Measurements from ENCODE around the gene TUBA8. TPM values are rescaled to one million over a fixed set of nuclear protein-coding genes. Genes with fewer than 3 reads are reported as not detected.

Gene TUBA8
- total and polyA plus RNA-seq, 2 experiments from 2014 or later: 1.1 to 1.4 TPM

DNA sequence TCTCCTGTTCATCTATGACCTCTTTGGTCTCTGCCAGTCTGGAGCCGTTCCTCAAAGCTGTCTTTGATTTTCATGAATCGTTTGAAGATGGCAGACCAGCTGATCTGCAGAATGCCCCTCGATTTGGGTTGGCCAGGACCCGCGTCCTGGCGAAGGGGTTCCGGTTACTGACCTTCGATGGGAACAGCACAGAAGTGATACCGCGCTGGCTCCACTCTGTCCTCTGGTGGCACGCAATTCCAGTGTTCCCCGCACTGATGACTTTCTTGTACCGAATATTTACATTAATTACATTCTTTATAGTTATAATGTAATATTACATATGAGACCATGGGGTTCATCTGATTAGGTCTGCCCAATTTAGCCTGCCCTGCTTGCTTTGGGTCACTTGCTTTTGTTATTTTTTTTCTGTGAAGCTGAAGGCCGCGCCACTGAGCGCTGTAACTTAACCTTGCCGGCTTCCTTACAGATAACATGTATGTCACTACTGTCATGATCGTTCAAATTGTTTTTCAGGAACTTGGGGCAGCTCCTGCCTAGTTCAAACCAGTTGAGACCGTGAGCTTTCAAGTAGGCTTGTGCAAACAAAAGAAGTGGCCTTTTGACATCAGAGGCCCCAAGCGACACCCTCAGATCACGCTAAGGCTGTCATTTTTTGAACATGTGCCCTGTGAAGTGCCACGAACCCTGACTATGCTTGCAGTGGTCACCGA lies 35.2 kb downstream of the TUBA8 start:
- no peaks in the 10 kb centered on the region for H3K4me1 ChIP-seq (ENCODE audit: low read depth)
- DNase-seq (ENCODE audit: low read depth in 1 of 2, low spot score in 1 of 2): no peak
- H3K27ac ChIP-seq: no peak overlapping the region
- H3K9me3 ChIP-seq (ENCODE audit: low read depth): no peaks in the 10 kb centered on the region
- peaks cover 30% of the 10 kb centered on the region for H3K27me3 ChIP-seq
- no peaks in the 10 kb centered on the region for H3K36me3 ChIP-seq
- H3K4me3 ChIP-seq: no peak overlapping the region
- TF ChIP-seq, protein P1, sequence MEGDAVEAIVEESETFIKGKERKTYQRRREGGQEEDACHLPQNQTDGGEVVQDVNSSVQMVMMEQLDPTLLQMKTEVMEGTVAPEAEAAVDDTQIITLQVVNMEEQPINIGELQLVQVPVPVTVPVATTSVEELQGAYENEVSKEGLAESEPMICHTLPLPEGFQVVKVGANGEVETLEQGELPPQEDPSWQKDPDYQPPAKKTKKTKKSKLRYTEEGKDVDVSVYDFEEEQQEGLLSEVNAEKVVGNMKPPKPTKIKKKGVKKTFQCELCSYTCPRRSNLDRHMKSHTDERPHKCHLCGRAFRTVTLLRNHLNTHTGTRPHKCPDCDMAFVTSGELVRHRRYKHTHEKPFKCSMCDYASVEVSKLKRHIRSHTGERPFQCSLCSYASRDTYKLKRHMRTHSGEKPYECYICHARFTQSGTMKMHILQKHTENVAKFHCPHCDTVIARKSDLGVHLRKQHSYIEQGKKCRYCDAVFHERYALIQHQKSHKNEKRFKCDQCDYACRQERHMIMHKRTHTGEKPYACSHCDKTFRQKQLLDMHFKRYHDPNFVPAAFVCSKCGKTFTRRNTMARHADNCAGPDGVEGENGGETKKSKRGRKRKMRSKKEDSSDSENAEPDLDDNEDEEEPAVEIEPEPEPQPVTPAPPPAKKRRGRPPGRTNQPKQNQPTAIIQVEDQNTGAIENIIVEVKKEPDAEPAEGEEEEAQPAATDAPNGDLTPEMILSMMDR (IDR thresholded peaks at IDR 0.05; ENCODE audit: low read depth, low read length): no peak

DNA sequence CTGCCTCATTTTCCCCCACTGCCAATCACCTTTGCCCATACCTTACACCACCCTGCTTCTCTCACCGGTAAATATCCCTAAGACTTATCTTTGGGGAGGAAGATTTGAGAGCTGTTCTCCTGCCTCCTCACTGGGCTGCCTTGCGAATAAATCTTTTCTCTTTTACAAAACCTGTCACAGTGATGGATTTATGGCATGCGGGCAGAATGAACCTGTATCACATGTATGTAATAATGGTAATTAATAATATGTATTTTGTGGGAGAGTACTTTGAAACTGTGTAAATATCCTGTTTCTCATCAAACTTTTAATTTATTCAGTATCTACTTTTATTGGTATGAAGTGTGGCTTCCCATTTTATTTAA lies 35.8 kb downstream of the TUBA8 start:
- Histone ChIP-seq H3K27me3 (peaks cover 35% of the 10 kb centered on the region), H3K36me3 (no peaks in the 10 kb centered on the region), H3K27ac (no peak overlapping the region), H3K4me3 (no peak overlapping the region), H3K9me3 (ENCODE audit: low read depth) (no peaks in the 10 kb centered on the region), H3K4me1 (ENCODE audit: low read depth) (no peaks in the 10 kb centered on the region)
- TF ChIP-seq, protein P1 (IDR thresholded peaks at IDR 0.05; ENCODE audit: low read depth, low read length): no peak
- no peak for DNase-seq (ENCODE audit: low read depth in 1 of 2, low spot score in 1 of 2)

DNA sequence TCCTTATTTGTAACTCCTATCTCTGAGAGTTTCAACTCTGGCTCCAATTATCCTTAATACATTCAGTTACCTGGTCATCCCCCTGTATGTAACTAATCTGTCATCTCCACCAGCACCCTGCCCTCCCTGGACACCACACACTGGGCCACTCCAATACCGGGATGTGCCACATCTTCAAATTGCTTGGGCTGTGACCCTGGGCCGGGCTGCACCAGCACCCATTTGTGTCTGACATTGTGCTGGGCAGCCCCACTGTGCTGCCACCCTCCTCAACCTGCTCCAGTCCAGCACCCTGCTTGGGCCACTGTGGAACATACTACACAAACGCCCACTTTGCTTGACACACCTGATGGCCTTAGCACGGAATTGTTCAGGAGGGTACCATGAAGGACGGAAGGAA lies 37.2 kb downstream of the TUBA8 start:
- TF ChIP-seq, protein P1 (IDR thresholded peaks at IDR 0.05; ENCODE audit: low read depth, low read length): no peak
- H3K27ac ChIP-seq: no peak overlapping the region
- H3K9me3 ChIP-seq (ENCODE audit: low read depth): no peaks in the 10 kb centered on the region
- H3K36me3 ChIP-seq: no peaks in the 10 kb centered on the region
- H3K27me3 ChIP-seq: peaks cover 35% of the 10 kb centered on the region
- DNase-seq (ENCODE audit: low read depth in 1 of 2, low spot score in 1 of 2): no peak
- H3K4me3 ChIP-seq: no peak overlapping the region
- H3K4me1 ChIP-seq (ENCODE audit: low read depth): no peaks in the 10 kb centered on the region

DNA sequence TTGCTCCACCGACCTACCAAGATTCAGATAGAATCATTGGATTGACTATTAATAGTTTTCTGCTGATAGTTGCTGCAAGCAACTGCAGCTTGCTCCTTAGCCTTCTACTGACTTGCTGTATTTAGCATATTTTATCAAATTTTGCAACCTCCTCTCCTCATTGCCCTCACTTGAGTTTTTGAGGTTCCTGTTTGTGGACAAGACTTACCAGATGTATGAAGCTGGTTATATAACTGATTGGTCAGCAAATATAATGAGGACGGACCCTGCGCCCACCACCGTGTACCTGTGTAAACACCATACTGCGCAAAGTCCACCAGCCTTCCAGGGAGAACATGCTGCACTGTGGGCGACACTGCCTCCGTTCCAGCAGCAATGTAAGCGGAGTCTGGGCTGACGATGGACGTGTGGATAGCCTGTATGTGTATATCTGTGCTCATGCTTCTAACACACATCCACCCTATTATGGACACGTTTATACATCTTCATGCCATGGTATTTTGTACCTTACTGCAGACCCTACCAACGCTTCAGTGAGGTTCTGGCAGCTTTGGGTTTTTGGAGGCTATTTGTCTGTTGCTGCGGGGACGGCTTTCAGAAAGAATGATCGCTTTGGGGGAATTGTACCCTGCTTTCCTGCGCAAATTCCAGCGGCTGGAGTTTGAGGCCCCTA lies 37.8 kb downstream of the TUBA8 start:
- no peaks in the 10 kb centered on the region for H3K4me1 ChIP-seq (ENCODE audit: low read depth)
- peaks cover 35% of the 10 kb centered on the region for H3K27me3 ChIP-seq
- H3K9me3 ChIP-seq (ENCODE audit: low read depth): no peaks in the 10 kb centered on the region
- no peaks in the 10 kb centered on the region for H3K36me3 ChIP-seq
- no peak overlapping the region for H3K27ac ChIP-seq
- TF ChIP-seq, protein P1 (IDR thresholded peaks at IDR 0.05; ENCODE audit: low read depth, low read length): no peak
- H3K4me3 ChIP-seq: no peak overlapping the region
- no peak for DNase-seq (ENCODE audit: low read depth in 1 of 2, low spot score in 1 of 2)

DNA sequence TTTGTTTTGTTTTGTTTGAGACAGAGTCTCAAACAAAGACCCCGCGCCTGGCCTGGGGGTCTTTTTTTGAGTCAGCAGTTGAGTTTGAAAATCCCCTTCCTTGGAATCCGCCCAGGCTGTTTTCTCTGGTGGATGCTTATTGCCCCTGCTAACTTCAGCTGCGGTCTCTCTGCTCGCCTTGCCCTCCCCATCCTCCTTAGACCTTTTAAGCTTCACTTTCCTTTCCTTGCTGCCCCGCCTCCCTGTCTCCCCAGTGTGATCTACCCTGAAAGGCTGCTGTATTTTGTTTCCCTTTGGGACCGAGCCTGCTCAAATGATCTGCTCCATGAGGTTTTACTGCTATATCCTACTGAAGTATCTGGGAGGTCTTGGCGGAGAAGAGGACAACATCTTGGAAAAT lies 41.9 kb downstream of the TUBA8 start:
- H3K4me3 ChIP-seq: no peak overlapping the region
- no peaks in the 10 kb centered on the region for H3K4me1 ChIP-seq (ENCODE audit: low read depth)
- no peaks in the 10 kb centered on the region for H3K36me3 ChIP-seq
- no peak for DNase-seq (ENCODE audit: low read depth in 1 of 2, low spot score in 1 of 2)
- TF ChIP-seq, protein P1 (IDR thresholded peaks at IDR 0.05; ENCODE audit: low read depth, low read length): no peak
- no peaks in the 10 kb centered on the region for H3K9me3 ChIP-seq (ENCODE audit: low read depth)
- H3K27me3 ChIP-seq: peaks cover 35% of the 10 kb centered on the region
- H3K27ac ChIP-seq: no peak overlapping the region
